ENCODE data around the gene ESRRA.

Gene ESRRA

GRCh38 chr11:64333556-64333955 lies 28.2 kb downstream of the ESRRA start:
- DNase-seq, result no peak

GRCh38 chr11:64334764-64335735 lies 29.7 kb downstream of the ESRRA start:
- DNase-seq, result no peak

GRCh38 chr11:64337538-64338249 lies 32.4 kb downstream of the ESRRA start:
- no peak for DNase-seq

GRCh38 chr11:64338716-64339115 lies 33.4 kb downstream of the ESRRA start:
- DNase-seq, result no peak

- DNase-seq, result no peak
These were observed 34.0 kb downstream of the ESRRA start for GRCh38 chr11:64339286-64339685.

GRCh38 chr11:64339754-64340408 lies 34.6 kb downstream of the ESRRA start, which contains the start of gene CCDC88B:
TSS of gene CCDC88B (plus strand) at chr11:64340204. CDS start at chr11:64340267, 63 bp downstream.
- DNase-seq, result peak; percentile 90

- DNase-seq, result peak; percentile 55
These were observed 35.5 kb downstream of the ESRRA start for GRCh38 chr11:64340671-64341335.

GRCh38 chr11:64341429-64341828 lies 36.1 kb downstream of the ESRRA start:
- DNase-seq, result no peak

- DNase-seq, result peak; percentile 84
These were observed 36.8 kb downstream of the ESRRA start for GRCh38 chr11:64341851-64342791.

GRCh38 chr11:64342869-64343745 lies 37.8 kb downstream of the ESRRA start:
- DNase-seq, result no peak

GRCh38 chr11:64343767-64344559 lies 38.6 kb downstream of the ESRRA start:
- no peak for DNase-seq

- DNase-seq, result no peak
These were observed 39.5 kb downstream of the ESRRA start for GRCh38 chr11:64344787-64345186.

GRCh38 chr11:64347193-64347867 lies 42.0 kb downstream of the ESRRA start:
- DNase-seq, result no peak

- no peak for DNase-seq
These were observed 43.2 kb downstream of the ESRRA start for GRCh38 chr11:64348383-64349024.

GRCh38 chr11:64349025-64349387 lies 43.7 kb downstream of the ESRRA start:
- DNase-seq, result no peak

- DNase-seq, result no peak
These were observed 44.1 kb downstream of the ESRRA start for GRCh38 chr11:64349404-64349803.

GRCh38 chr11:64351136-64351631 lies 45.9 kb downstream of the ESRRA start:
- no peak for DNase-seq

Data from central memory CD4-positive, alpha-beta T cell (primary cell).